Stomach (tissue), 4 donors: ENCODE measurements around the gene PNLDC1.

ENCODE experiments used
- EP300 ChIP-seq: sonication (generic); formaldehyde crosslinking; IDR thresholded peaks from one replicate; pipeline ENCODE4 v1.6.1; 2017; ENCODE audit warnings: antibody characterized with exemption
- TF ChIP-seq, protein P1 (sequence below), 7 experiments: fragments of 450-650 bp in 4 of 7; fragments of 200-600 bp in 3 of 7; sonication (generic) in 3 of 7; IDR thresholded peaks; one replicate each; pipeline ENCODE4 v1.5.1; 2016 to 2019; ENCODE audit warnings: antibody characterized with exemption in 7 of 7, control low read depth in 2 of 7, mild to moderate bottlenecking in 1 of 7

DNA sequence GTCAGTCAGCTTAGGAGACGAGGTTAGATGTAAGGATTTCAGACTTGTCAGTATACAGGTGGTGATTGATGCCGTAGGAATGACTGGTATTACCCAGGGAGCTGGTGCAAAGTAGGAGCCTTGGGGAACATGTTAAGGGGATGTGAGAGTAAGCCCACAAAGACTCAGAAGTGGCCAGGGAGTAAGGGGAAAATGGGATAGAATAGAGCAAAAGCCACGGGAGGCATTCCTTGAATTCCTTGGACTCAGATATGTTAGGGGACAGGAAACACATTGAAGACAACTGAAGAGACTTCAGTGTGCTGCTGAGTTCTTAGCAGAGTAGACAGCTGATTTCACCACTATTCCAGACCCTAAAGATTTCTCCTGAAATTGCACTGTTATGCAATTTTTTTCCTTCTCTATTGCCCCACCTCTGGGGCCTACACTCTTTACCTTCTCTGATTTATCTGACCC, 39.4 kb upstream of the PNLDC1 start:
- TF ChIP-seq, protein P1, sequence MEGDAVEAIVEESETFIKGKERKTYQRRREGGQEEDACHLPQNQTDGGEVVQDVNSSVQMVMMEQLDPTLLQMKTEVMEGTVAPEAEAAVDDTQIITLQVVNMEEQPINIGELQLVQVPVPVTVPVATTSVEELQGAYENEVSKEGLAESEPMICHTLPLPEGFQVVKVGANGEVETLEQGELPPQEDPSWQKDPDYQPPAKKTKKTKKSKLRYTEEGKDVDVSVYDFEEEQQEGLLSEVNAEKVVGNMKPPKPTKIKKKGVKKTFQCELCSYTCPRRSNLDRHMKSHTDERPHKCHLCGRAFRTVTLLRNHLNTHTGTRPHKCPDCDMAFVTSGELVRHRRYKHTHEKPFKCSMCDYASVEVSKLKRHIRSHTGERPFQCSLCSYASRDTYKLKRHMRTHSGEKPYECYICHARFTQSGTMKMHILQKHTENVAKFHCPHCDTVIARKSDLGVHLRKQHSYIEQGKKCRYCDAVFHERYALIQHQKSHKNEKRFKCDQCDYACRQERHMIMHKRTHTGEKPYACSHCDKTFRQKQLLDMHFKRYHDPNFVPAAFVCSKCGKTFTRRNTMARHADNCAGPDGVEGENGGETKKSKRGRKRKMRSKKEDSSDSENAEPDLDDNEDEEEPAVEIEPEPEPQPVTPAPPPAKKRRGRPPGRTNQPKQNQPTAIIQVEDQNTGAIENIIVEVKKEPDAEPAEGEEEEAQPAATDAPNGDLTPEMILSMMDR (IDR thresholded peaks at IDR 0.05), result no peak
- no peak for TF ChIP-seq EP300
